HG03045 (cell line): ENCODE data around the gene MAEL.
"Not testable (repeated sequence)": the region's sequence is repeated elsewhere in the genome, so short reads cannot be mapped to it uniquely, and the experiment has no call there.

Experiments used
- ATAC-seq: cut with Tn5 transposase; IDR thresholded peaks from one replicate; pipeline ENCODE4 v1.9.1; 2021; ENCODE audit warnings: mild to moderate bottlenecking, moderate library complexity; ENCODE audit not compliant: unreplicated experiment

Gene MAEL

GRCh38 chr1:166977951-166978350 lies 11.1 kb upstream of the MAEL start:
- no peak for ATAC-seq

DNA sequence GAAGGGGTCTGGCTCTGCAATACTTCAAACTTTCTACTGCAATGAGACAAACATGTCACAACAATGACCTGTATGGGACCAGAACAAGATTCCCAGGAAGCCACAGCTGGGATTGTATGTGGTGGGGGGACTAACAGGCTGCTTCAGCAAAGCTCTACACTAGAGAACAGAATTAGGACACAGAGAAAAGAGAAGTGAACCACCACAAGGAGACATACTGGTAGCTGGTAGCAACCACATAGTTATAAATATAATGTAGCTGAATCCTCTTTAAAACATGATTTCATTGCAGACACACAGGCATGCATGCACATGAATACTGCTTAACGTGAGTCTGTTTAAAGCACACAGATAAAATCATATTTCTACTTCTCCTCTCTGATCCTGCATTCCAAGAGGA lies 10.3 kb upstream of the MAEL start:
- ATAC-seq: no peak

DNA sequence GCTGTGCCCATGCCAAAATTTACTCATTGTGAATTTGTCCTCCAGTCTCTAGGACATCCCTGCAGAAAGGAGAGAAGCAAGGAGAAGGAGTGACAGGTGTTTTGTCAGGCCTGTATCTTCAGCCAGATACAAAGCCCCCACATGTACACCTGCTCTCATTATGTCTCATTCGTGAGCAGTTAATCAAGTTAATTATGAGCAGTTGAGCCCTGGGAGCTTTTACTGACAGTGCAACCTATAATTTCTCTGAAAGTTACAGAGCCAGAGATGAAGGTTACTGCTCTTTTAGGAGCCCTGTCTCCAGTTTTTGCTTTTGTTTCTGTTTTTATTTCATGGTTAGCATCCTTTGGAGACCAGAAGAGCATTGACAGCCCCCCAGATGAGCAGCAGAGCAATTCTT lies 8.7 kb upstream of the MAEL start:
- no peak for ATAC-seq

GRCh38 chr1:166980818-166981217 lies 8.3 kb upstream of the MAEL start:
- no peak for ATAC-seq

DNA sequence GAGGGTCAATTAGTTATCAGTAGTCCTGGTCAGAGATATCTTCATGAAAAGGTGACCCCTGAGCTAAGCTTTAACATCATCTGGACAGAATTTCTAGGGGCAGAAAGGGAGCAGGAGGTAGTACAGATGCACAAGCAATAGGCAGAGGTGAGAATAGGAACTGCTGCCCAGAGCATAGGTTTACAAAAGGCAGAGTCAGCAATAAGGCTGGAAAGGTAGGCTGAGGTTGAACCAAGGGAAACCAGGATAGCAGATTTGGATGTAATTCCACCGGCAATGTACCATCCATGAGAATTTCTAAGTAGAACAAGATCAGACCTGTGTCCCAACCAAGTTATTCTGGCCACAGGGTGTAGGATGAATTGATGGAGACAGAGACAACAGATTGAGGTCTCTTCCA lies 7.5 kb upstream of the MAEL start:
- no peak for ATAC-seq

GRCh38 chr1:166999075-166999474 lies 10.0 kb downstream of the MAEL start:
- ATAC-seq: no peak

DNA sequence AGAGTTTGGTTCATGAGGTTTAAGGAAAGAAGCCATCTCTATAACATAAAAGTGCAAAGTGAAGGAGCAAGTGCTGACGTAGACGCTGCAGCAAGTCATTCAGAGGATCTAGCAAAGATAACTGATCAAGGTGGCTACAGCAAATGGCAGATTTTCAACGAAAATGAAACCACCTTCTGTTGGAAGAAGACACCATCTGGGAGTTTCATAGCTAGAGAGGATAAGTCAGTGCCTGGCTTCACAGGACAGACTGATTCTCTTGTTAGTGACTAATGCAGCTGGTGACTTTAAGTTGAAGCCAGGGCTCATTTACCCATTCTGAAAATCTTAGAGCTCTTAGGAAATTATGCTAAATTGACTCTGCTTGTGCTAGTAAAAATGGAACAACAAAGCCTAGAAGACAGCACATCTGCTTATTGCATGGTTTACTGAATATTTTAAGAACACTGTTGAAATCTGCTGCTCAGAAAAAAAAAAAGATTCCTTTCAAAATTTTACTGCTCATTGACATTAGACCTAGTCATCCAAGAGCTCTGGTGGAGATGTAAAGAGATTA lies 10.5 kb downstream of the MAEL start:
- no peak for ATAC-seq

DNA sequence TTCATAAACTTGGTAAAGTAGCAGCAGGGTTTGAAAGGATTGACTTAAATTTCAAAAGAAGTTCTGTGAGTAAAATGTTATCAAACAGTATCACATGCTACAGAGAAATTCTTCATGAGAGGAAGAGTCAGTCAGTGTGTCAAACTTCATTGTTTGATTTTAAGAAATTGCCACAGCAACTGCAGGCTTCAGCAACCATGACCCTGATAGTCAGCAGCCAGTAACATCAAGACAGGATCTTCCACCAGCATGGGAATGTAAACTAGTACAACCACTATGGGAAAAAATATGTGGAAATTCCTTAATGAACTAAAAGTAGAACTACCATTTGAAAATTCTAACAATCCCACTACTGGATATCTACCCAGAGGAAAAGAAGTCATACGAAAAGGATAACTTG lies 11.5 kb downstream of the MAEL start:
- no peak for ATAC-seq

GRCh38 chr1:167002354-167002753 lies 13.3 kb downstream of the MAEL start:
- no peak for ATAC-seq

DNA sequence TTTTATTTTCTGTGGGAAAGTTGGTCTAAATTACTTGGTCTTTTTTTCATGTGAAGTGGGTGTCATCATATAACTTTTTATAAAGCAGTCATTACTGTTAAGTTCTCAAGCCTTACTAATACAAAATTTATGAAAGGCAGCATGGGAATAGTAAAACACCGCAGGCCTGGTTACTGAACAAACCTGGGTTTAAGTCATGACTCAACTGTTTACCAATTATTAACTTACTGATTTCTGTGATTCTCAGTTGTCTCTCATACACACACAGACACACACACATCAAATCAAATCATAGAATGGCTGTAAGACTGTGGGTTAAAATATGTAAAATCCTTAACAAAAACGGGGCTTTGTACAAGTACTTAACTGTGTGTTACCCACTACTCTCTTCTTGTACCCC lies 14.6 kb downstream of the MAEL start:
- ATAC-seq: no peak

GRCh38 chr1:167011560-167012191 lies 22.6 kb downstream of the MAEL start:
- ATAC-seq: no peak

- ATAC-seq: no peak
Observed at GRCh38 chr1:167012570-167012969, 23.5 kb downstream of the MAEL start.

DNA sequence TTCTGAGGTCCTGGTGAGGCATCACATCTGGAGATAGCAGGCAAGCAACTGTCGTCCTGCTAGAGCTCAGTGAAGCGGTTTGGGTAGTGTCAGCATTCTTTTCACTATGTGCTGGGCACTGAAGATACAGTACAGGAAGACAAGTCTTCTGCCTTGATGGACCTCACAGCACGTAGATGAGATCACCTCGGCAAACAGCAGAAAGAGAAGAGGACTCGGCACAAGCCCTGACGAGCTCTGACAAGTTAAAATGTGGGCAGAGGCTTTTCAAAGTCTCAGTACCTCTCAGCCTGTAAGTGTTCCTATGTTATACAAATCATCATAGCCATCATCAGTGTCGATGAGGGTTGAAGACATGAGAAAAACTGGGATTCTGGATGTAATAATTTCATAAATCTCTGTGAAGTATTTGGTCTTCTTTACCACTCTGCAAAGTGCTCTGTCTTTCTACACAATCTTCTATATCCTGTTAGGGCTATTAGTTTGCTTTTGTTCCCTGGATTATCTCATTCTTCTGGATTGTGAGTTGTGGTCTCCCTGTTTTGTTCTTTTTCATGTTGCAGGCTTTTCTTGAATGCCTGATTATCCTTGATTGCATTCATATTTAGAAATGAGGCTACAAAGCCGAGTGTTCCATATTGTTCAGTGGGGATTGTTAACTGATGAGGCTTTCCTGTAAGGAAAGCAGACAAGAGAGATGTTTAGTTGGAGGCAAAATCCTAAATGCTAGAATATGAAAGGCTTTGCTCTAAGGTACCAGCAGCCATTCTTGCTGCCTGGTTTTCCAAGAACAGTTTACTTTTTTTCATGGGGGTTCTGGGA lies 24.2 kb downstream of the MAEL start:
- ATAC-seq: no peak

GRCh38 chr1:167016100-167016750 lies 27.1 kb downstream of the MAEL start:
- ATAC-seq: no peak

DNA sequence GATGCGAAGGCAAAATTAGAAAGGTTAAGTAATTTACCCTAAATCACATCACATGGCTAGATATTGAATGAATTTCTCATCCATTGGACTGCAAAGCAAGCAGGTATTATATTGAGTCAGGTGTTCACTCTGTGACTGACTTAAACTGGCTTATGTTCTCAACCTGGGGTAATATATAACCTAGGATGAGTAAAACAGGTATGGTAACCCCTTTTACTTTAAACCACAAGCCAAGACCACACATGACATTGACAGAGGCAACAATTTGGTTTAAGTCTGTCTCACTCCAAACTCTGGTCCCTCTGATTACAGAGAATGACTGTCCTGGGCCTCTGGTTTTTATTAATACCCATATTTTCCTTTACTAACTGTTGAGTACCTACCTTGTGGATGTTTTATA lies 33.3 kb downstream of the MAEL start:
- no peak for ATAC-seq

- ATAC-seq: not testable (repeated sequence)
Observed at GRCh38 chr1:167029553-167029952, 40.5 kb downstream of the MAEL start.

DNA sequence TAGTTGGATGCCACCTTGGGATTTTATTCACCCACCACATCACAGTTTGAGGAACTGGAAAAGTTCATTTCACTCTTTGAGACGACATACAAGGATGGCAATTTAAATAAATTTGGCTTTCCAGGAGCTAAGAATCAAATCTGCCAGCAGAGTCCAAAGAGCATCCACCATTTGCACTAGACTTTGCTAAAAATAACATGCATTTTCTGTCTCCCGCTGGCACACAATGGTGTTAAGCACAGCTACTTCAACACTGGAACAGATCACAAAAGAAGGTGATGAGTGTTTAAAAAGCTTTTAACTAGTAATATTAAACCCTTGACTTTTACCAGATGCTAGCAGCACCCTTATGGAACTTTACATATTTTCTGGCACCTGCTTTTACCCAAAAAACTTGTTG lies 44.6 kb downstream of the MAEL start:
- ATAC-seq: no peak

DNA sequence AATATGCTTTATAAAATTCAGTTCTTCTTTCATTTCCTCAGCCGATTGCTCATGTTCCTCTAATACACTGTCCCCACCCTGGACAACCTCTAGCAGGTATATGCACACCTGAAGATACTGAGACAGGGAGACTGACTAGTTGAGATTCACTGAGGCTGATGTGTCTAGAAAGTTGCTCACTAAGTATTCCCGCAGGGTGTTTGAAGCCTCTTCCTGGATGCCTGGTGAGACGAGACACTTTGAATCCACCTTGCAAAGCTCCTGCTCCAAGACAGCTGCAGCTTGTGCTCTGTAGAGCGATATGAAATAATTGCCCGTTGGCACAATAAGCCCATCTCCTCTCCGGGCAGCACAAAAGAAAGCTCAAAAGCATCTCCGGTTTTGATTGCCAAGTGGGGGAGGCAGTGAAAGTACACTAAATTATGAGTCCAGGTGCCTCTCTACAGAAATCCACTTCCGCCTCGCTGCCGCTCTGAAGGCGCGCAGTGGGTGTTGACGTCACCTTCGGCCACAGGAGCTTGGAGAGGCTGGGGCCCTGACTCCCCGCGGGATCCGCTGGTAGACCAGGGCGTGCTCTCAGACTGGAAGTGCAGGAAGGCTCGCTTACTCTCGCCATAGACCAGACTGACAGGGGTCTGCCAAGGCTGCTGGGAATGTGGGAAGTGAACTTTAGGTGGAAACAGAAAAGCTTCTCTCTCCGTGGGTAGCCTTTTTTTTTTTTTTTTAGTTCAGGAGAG lies 54.8 kb downstream of the MAEL start:
- ATAC-seq: peak; percentile 97

DNA sequence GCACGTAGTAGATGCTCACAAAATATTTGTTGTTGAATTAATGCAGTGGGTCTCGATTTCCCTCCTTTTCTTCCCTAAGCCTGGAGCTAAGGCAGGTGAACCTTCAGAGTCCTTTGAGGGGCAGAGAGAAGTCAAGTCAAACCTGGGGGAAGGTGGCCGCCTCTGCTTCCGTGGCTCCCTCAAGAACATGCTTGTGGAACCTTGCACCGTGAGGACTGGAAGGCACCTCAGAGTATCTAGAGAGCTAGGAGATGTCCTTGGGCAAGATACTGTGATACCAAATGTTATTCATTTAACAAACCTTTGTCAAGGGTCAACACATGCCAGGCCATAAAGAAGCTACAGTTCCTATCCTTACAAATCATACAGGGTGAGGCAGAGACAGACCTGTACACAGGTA lies 62.8 kb downstream of the MAEL start:
- no peak for ATAC-seq

DNA sequence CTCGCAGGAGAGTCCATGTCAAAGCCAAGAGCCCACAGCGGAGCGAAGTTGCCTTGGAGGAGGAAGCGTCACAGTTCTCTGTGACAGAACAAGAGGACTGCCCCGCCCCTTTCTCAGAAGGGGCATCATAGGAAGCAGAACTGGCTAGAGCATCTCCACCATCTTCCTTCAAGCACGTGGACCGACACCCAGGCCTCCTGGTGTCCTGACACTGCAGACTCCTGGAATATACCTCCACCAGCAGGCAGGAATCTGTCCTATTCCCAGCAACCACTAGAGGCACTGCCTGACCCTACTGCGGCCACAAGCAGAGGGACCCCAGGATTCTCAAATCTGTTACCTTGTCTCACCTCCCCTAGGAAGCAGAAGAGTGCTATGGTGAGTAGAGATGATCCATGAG lies 63.3 kb downstream of the MAEL start:
- no peak for ATAC-seq

DNA sequence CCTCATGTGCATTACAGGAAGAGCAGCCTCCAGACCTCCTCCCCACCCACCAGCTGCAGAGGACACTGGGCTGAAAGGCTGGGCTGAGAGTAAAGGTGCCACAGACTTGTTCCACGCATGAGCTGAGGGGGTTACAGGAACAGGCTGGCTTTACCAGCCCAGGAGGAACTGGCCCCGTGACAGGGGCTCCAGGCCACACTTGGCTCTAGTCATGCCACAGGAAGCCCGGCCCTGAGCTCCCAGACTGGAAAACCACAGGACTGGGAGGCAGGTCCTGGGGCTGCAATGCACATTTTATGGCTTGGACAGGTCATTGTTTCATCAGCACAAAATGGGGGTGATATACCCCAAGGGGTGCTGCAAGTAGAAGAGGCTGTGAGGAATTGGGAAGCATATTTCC lies 65.5 kb downstream of the MAEL start:
- no peak for ATAC-seq
